LNCAP (cell line): ENCODE results near the gene MTHFD2L.

Experiments
- TF ChIP-seq, protein P1 (sequence below): fragments of 450-650 bp; IDR thresholded peaks from 2 replicates; pipeline ENCODE4 v1.5.1; 2017; ENCODE audit warnings: mild to moderate bottlenecking

The MTHFD2L gene

DNA sequence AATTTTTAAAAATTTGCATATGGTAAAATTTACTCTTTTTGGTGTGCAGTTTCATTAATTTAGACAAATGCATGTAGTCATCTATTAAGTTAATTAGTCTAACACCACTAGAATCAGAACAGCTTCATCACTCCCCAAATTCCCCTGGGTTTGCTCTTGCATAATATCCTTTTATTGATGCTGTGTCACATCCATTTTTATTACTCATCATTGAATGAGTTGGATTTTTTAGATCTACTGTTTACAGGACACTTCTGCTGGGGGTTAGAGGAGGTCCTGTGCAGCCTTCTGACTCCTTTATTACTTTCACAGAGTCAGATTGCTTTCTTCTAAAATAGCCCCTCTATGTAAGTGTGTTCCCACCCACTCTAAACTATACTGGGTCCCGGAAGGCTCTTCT lies 65.9 kb downstream of the MTHFD2L start:
- TF ChIP-seq, protein P1, sequence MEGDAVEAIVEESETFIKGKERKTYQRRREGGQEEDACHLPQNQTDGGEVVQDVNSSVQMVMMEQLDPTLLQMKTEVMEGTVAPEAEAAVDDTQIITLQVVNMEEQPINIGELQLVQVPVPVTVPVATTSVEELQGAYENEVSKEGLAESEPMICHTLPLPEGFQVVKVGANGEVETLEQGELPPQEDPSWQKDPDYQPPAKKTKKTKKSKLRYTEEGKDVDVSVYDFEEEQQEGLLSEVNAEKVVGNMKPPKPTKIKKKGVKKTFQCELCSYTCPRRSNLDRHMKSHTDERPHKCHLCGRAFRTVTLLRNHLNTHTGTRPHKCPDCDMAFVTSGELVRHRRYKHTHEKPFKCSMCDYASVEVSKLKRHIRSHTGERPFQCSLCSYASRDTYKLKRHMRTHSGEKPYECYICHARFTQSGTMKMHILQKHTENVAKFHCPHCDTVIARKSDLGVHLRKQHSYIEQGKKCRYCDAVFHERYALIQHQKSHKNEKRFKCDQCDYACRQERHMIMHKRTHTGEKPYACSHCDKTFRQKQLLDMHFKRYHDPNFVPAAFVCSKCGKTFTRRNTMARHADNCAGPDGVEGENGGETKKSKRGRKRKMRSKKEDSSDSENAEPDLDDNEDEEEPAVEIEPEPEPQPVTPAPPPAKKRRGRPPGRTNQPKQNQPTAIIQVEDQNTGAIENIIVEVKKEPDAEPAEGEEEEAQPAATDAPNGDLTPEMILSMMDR, result no peak

DNA sequence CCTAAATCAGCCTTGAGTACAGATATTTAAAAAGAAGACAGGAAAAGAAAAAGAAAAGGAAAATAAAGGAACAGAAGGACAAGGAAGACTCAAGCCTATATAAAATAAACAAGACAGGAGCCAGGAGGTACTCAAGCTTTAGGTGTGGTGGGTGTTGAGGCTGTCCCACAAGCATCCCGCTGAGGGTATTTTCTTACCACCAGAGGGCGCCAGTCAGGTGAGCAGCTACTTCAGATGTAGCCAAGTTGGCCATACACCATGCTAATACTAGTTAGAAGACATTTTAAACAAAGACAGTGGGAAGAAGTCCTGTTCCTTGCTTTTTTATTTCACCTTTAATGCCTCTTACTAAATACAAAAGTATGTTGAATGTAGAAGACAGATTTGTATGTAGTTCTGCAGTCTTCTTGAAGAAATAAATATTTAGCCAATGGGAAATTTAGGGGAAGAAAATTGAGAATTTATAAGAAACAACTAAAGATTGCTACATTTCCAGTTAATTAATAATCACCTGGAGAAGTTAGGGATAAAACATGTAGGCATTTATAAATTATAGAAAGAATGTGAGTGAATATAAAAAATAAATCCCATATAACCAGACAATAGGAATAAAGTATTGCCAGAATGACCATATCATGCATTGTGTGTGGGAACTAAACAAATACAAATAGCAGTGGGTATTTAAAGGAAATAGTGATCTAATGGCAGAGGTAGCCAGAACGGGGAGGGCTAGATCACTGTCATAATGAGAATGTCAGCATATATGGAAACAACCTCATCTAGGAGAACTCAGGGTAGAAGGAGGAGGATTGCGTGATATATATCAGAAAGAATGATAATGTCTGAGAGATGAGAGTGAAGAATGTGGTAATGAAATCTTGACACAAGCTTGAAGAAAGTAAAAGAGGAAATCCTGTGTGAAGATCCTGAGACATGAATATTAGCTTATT lies 71.0 kb downstream of the MTHFD2L start:
- TF ChIP-seq, protein P1, result peak; percentile 94

GRCh38 chr4:74230902-74231499 lies 73.1 kb downstream of the MTHFD2L start:
- TF ChIP-seq, protein P1, result no peak

DNA sequence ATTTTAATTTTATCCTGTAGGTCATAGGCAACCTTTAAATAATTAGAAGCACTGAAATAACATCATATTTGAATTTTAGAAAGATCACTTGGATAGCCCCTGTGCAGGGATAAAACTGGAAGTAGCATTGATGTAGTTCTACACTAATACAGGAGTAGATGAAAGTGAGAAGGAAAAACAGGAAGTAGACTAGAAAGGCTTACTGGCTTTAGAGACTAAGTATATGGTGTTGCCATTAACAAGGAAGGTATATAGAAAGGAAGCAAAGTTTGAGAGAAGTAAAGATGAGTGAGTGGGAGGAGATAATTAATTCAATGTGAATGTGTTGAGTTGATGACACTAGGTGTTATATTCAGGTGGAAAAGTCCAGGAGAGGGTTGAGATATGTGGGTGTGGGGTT lies 77.2 kb downstream of the MTHFD2L start:
- TF ChIP-seq, protein P1, result no peak

DNA sequence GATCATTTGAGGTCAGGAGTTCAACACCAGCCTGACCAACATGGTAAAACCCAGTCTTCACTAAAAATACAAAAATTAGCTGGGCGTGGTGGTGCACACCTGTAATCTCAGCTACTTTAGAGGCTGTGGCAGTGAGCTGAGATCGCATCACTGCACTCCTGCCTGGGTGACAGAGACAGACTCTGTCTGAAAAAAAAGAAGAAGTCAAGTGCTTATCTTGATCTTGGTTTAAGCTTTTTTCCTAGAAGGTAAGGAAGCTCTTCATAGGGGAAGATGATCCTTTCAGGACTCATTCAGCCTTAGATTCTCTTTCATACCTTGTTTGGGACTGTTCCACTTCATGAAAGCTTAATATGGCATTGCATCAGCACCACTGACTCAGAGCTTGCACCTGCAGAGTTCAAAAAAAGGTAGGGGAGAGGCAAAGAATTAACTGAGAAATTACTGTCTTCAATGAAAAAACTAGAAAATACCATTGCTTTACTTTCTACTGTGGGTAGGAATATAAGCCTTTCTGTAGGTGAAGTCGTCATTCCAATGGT lies 79.6 kb downstream of the MTHFD2L start:
- TF ChIP-seq, protein P1, result no peak

DNA sequence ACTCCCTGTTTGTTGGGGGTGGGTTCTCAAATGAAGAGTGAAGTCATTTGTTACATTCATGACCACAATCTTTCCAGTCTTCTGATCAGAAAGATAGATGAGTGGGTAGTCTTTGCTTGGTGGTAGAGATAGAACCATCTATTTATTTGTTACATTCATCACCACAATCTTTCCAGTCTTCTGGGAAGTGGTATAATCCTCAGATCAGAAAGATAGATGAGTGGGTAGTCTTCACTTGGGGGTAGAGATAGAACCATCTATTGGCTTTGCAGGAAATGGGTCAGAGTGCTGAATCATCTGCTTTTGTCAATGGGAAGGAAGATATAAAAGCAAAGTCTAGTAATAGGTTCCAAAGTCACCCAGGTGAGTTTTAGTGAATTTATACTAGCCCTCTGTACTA lies 86.1 kb downstream of the MTHFD2L start:
- TF ChIP-seq, protein P1, result no peak

DNA sequence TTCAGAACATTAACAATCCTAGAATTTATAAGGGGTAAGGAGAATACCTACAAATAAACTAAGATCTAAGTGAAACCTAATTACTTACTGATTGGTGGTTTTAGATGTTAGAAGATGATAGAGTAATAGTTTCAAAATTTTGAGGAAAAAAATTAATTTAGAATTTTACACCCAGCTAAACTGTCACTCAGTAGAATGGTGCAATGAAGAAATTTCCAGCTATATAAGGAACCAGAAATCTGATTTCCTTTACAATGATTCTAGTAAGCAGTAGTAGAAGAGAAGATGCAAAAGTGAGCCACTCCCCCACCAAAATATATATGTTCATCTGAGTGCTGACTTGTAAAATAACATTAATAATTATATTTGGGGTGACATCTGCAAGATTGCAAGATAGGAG lies 95.0 kb downstream of the MTHFD2L start:
- TF ChIP-seq, protein P1, result no peak
